MM.1S (cell line): ENCODE data around the gene TSPAN17.

Experiments used
- DNase-seq: peaks from one replicate; pipeline ENCODE4 v3.0.0-alpha.2; 2015
- H2AFZ ChIP-seq: fragments of 300-600 bp; sonication (generic); 2 replicates; pipeline ENCODE4 v1.6.0; 2016; ENCODE audit warnings: antibody characterized with exemption, low read length
- H3F3A ChIP-seq: fragments of 300-600 bp; sonication (generic); 2 replicates; pipeline ENCODE4 v1.6.1; 2016; ENCODE audit warnings: mild to moderate bottlenecking, antibody characterized with exemption, low read length, moderate library complexity, mixed read lengths; ENCODE audit not compliant: insufficient read depth
- H3K27ac ChIP-seq: fragments of 300-600 bp; sonication (generic); 2 replicates; pipeline ENCODE4 v1.5.1; 2016; ENCODE audit warnings: mild to moderate bottlenecking, low read length
- H3K27me3 ChIP-seq: fragments of 300-600 bp; sonication (generic); replicated peaks from 2 replicates; pipeline ENCODE4 v1.6.0; 2016; ENCODE audit warnings: low read length; ENCODE audit not compliant: insufficient read depth
- H3K36me3 ChIP-seq: fragments of 300-600 bp; sonication (generic); replicated peaks from 2 replicates; pipeline ENCODE4 v1.6.1; 2016; ENCODE audit warnings: mild to moderate bottlenecking, low read length, mixed read lengths; ENCODE audit not compliant: insufficient read depth
- H3K4me1 ChIP-seq: fragments of 300-600 bp; sonication (generic); 2 replicates; pipeline ENCODE4 v1.6.1; 2016; ENCODE audit warnings: low read length, mixed read lengths
- H3K4me2 ChIP-seq: fragments of 300-600 bp; sonication (generic); 2 replicates; pipeline ENCODE4 v1.6.0; 2016; ENCODE audit warnings: low read depth, low read length
- H3K4me3 ChIP-seq: fragments of 300-600 bp; sonication (generic); 2 replicates; pipeline ENCODE4 v1.5.1; 2016; ENCODE audit warnings: low read length, mixed read lengths
- H3K79me2 ChIP-seq: fragments of 300-600 bp; sonication (generic); 2 replicates; pipeline ENCODE4 v1.6.1; 2016; ENCODE audit warnings: mixed run types, low read length, mixed read lengths
- H3K9ac ChIP-seq: fragments of 300-600 bp; sonication (generic); 2 replicates; pipeline ENCODE4 v1.6.1; 2016; ENCODE audit warnings: low read length, mixed read lengths
- H3K9me2 ChIP-seq: fragments of 300-600 bp; sonication (generic); replicated peaks from 2 replicates; pipeline ENCODE4 v1.6.1; 2016; ENCODE audit warnings: mild to moderate bottlenecking, low read length, mixed read lengths; ENCODE audit not compliant: insufficient read depth
- H3K9me3 ChIP-seq: fragments of 300-600 bp; sonication (generic); replicated peaks from 2 replicates; pipeline ENCODE4 v1.6.1; 2016; ENCODE audit warnings: mild to moderate bottlenecking, low read length, mixed read lengths; ENCODE audit not compliant: insufficient read depth
- H4K20me1 ChIP-seq: fragments of 300-600 bp; sonication (generic); 2 replicates; pipeline ENCODE4 v1.6.1; 2016; ENCODE audit warnings: mild to moderate bottlenecking, low read length, moderate library complexity, mixed read lengths; ENCODE audit not compliant: insufficient read depth
- CTCF ChIP-seq: fragments of 300-600 bp; sonication (generic); IDR thresholded peaks from 2 replicates; pipeline ENCODE4 v1.5.1; 2016; ENCODE audit warnings: antibody characterized with exemption, low read length, mixed read lengths
- EZH2 ChIP-seq: fragments of 300-600 bp; sonication (generic); optimal IDR thresholded peaks from 2 replicates; pipeline ENCODE3; 2017; ENCODE audit warnings: low read depth, mild to moderate bottlenecking, antibody characterized with exemption, low read length, mixed read lengths
- EZH2phosphoT487 ChIP-seq: fragments of 300-600 bp; sonication (generic); IDR thresholded peaks from 2 replicates; pipeline ENCODE4 v1.6.1; 2018; ENCODE audit warnings: antibody characterized with exemption, low read length

TSPAN17 gene

GRCh38 chr5:176662371-176663333 lies 15.4 kb downstream of the TSPAN17 start:
- TF ChIP-seq CTCF (no peak), EZH2 (no peak), EZH2phosphoT487 (no peak)
- H4K20me1 ChIP-seq = no peaks in the 10 kb centered on the region
- peaks cover 21% of the 10 kb centered on the region for H3F3A ChIP-seq
- H3K79me2 ChIP-seq = no peaks in the 10 kb centered on the region
- H3K4me3 ChIP-seq = no peak overlapping the region
- H3K9me3 ChIP-seq = no peaks in the 10 kb centered on the region
- no peak for DNase-seq
- H3K27me3 ChIP-seq = peaks cover 27% of the 10 kb centered on the region
- no peak overlapping the region for H3K9ac ChIP-seq
- no peaks in the 10 kb centered on the region for H3K36me3 ChIP-seq
- no peak overlapping the region for H3K4me2 ChIP-seq
- no peak overlapping the region for H3K27ac ChIP-seq
- H3K4me1 ChIP-seq = peaks cover 30% of the 10 kb centered on the region
- H2AFZ ChIP-seq = no peak overlapping the region
- H3K9me2 ChIP-seq = no peaks in the 10 kb centered on the region

DNA sequence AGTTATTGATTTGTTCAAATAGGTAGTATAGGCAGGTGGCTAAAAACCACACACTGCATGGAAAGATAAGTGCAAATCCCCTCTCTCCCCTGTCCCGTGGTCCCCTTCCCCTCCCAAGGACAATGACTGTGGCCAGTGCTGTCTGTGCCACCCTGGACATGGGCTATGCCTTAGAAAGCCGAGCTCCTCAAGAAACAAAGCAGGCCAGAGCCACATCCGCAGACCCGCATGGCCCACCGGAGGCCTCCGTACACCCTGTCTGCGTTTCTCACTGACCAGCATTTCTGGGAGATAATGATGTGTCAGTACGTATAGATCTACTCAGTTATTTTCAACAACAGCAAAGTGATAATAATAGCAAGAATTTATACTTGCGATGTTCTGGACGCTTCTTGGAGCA lies 16.3 kb downstream of the TSPAN17 start:
- H3K9me2 ChIP-seq = no peaks in the 10 kb centered on the region
- H3K27ac ChIP-seq = no peak overlapping the region
- no peak for TF ChIP-seq EZH2
- peaks cover 25% of the 10 kb centered on the region for H3K4me1 ChIP-seq
- no peaks in the 10 kb centered on the region for H3K36me3 ChIP-seq
- H3K9ac ChIP-seq = no peak overlapping the region
- no peaks in the 10 kb centered on the region for H4K20me1 ChIP-seq
- no peak overlapping the region for H3K4me2 ChIP-seq
- H2AFZ ChIP-seq = no peak overlapping the region
- no peak for DNase-seq
- H3F3A ChIP-seq = peaks cover 17% of the 10 kb centered on the region
- H3K9me3 ChIP-seq = no peaks in the 10 kb centered on the region
- peaks cover 36% of the 10 kb centered on the region for H3K27me3 ChIP-seq
- H3K4me3 ChIP-seq = no peak overlapping the region
- H3K79me2 ChIP-seq = no peaks in the 10 kb centered on the region

GRCh38 chr5:176664479-176664878 lies 17.2 kb downstream of the TSPAN17 start:
- no peak for DNase-seq
- Histone ChIP-seq H3K9ac (no peak overlapping the region), H3K4me3 (no peak overlapping the region), H2AFZ (no peak overlapping the region), H3K27ac (no peak overlapping the region), H3K79me2 (no peaks in the 10 kb centered on the region), H3K9me3 (no peaks in the 10 kb centered on the region), H3K27me3 (peaks cover 44% of the 10 kb centered on the region), H3K36me3 (no peaks in the 10 kb centered on the region), H3K9me2 (no peaks in the 10 kb centered on the region), H3F3A (peaks cover 8% of the 10 kb centered on the region), H3K4me1 (peaks cover 15% of the 10 kb centered on the region), H4K20me1 (no peaks in the 10 kb centered on the region), H3K4me2 (no peak overlapping the region)
- TF ChIP-seq CTCF = no peak

GRCh38 chr5:176664886-176665285 lies 17.6 kb downstream of the TSPAN17 start:
- peaks cover 8% of the 10 kb centered on the region for H3F3A ChIP-seq
- H3K79me2 ChIP-seq = no peaks in the 10 kb centered on the region
- peaks cover 14% of the 10 kb centered on the region for H3K4me1 ChIP-seq
- H3K9ac ChIP-seq = no peak overlapping the region
- no peak overlapping the region for H3K4me2 ChIP-seq
- TF ChIP-seq CTCF (no peak), EZH2phosphoT487 (no peak), EZH2 (no peak)
- no peaks in the 10 kb centered on the region for H3K9me3 ChIP-seq
- no peaks in the 10 kb centered on the region for H3K9me2 ChIP-seq
- peaks cover 48% of the 10 kb centered on the region for H3K27me3 ChIP-seq
- H4K20me1 ChIP-seq = no peaks in the 10 kb centered on the region
- H3K36me3 ChIP-seq = no peaks in the 10 kb centered on the region
- no peak for DNase-seq
- no peak overlapping the region for H3K4me3 ChIP-seq
- H2AFZ ChIP-seq = no peak overlapping the region
- H3K27ac ChIP-seq = no peak overlapping the region
